GM18520 (cell line): ENCODE results near the gene CHRM5.

ENCODE experiments used
- ATAC-seq: cut with Tn5 transposase; IDR thresholded peaks from one replicate; pipeline ENCODE4 v1.9.1; 2021; ENCODE audit not compliant: unreplicated experiment

CHRM5 gene, protein sequence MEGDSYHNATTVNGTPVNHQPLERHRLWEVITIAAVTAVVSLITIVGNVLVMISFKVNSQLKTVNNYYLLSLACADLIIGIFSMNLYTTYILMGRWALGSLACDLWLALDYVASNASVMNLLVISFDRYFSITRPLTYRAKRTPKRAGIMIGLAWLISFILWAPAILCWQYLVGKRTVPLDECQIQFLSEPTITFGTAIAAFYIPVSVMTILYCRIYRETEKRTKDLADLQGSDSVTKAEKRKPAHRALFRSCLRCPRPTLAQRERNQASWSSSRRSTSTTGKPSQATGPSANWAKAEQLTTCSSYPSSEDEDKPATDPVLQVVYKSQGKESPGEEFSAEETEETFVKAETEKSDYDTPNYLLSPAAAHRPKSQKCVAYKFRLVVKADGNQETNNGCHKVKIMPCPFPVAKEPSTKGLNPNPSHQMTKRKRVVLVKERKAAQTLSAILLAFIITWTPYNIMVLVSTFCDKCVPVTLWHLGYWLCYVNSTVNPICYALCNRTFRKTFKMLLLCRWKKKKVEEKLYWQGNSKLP

DNA sequence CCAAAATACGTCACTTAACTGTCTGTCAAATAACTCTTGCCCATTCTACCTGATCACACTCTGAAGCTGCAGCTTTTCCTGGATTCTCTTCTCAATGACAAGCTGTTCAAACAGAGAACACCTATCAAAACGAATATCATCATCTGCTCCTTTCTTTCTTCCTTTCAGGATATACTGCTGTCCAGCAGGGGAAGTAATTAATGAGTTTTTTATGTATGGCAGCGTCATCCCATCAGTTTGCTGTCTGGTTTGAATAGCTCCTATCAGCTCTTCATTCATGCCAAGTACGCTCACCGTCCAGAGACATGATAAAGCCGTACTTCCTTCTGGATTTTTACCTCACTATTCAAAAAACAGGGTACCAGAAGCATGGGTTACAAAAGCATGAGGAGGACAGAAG is at the start of gene CHRM5:
CHRM5 (plus strand) TSS at position 274 of the 400 bp plus-strand sequence. CDS start 94,221 bp downstream, outside the sequence.
- ATAC-seq = no peak

DNA sequence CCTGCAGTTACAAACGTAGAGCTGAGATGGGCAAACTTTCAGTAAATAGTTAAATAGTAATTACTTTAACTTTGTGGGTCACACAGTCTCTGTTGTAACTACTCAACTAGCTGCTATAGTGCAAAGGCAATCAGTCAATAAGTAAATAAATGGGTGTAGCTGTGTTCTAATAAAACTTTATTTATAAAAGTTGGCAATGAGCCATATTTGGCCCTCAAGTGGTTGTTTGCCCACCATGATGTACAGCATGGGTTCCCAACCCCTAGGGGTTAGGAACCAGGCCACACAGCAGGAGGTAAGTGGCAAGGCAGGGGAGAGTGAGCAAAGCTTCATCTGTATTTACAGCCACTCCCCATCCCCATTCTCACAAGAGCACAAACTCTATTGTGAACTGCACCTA is 44.9 kb upstream of the CHRM5 start:
- ATAC-seq = no peak

DNA sequence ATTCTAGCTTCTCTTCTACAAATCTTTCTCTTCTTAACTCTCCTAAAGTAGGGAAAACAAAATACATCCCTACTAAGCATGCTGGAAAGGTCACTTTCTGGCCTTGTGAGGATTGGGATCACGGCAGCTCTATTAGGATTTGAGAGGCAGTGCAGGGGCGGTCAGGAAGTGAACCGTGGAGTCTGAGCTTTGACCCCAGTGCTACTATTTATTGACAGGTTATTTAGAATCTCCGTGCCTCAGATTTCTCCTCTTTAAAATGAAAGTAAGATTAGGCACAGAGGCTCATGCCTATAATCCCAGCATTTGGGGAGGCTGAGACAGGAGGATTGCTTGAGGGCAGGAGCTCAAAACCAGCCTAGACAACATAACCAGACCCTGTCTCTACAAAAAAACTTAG is 42.0 kb upstream of the CHRM5 start:
- no peak for ATAC-seq

DNA sequence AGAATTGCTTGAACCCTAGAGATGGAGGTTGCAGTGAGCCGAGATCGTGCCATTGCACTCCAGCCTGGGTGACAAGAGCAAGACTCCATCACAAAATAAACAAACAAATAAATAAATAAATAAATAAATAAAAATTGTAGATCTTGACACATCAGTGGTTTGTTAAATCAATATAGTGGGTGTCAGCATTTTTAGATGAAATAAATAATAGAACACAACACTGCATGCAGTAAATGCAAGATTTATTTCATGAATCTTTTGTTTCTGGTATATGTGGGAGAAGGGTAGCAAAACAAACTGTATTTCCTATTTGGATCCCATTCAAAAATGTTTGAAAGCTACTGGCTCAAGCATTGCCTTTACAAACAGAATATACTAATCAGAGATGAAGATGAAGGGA is 35.6 kb upstream of the CHRM5 start:
- no peak for ATAC-seq

DNA sequence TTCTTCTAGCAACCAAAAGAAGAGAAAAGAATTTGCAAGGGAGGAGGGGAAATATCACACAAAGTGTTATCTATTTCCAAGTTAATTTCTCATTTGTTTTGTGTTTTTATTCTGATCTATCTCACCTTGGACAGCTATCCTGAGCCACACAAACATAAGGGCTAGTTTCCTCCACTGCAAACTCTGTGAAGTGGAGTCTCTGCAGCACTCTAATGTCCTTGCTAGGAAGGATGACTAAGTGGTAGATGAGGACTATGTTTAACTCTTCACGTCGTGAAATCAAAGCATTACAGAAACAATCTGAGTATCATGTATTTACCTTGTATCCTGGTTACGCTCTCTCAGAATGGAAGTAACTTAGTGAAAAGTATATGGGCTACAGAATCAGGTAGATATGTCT is 33.9 kb upstream of the CHRM5 start:
- ATAC-seq = no peak

DNA sequence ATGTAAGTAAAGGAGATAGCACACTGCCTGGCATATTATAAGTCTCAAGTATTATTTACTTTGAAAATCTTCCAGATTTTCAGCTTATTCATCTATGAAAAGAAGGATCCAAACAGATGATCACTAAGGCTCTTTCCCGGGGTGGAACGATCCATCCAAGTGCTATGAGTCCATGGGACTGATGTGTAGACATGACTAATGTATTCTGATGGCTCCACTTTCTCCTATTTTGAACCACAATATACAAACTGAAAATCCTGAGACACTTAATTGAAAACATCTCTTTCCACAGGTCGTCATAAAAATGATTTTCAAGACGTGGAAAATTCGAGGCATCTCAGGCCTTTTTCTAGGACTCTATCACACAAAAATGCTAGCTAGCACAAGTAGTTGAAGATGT is 33.4 kb upstream of the CHRM5 start:
- no peak for ATAC-seq

DNA sequence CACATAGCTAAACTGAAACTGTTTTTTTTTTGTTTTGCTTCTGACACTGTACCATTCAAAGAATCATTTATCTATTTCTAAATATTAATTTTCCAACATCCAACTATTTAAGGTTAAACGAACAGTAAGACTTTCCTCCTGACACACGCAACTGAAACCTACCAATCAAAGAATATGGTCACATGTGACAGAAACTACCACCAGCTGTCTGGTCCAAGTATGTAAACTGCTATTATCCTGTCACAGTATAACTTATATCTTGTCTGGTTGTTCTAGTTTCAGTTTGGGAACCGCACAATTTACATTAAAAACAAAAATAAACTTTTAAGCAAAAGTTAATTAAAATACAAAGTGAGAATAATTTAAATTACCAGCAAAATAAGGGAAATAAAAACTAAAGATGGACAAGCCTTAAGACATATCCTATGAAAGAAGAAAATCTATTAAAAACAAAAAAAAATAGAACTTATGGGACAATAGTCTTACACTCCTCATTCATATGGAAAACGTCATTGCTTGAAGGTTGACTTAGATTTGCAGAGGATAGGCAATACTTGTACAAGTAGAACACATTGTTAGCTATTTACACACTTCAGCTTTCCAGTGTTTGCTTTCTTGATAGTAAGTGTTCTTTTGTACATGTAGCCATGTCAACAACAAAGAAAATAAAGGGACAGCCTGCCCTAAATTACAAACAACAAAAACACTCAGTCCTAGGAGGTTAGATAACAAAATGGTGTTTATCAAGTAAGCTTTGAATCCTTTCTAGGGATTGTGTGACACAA is 26.8 kb upstream of the CHRM5 start:
- ATAC-seq = no peak

DNA sequence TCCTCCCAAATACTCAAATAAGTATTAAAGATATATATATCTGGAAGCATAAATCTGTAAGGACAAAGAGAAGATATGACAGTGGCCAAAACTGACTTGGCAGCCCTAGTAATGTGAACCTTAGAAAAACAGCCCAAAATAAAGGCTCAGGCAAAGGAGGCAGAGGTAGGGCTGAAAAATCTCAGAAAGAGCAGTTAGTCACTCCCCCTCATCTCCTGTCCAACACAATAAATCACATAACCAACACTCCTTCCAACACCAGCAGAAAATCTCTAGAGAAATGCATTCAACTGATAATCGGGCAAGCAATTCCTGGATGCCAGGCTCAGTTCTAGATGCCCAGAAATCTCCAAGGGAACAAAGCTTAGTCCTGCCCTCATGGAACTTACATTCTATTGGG is 22.1 kb upstream of the CHRM5 start:
- no peak for ATAC-seq

DNA sequence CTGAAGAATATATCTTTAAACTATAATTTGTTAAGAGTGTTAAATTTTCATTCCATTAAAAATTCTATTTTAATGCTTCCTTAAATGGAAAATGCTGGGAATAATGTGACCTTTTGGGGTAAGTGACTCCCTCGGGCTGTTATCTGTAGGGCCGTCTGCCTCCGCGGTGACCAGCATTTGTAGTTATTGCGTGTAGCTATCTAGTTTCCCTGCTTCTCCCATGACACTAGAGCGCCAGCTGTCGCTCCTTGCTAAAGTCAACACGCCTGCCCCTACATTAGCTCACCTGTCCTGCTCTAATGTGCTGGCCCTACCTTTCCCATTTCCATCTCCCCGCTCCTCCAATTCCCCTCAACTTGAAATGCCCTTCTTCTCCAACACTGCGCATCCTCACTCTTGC is 12.4 kb upstream of the CHRM5 start:
- ATAC-seq = no peak

DNA sequence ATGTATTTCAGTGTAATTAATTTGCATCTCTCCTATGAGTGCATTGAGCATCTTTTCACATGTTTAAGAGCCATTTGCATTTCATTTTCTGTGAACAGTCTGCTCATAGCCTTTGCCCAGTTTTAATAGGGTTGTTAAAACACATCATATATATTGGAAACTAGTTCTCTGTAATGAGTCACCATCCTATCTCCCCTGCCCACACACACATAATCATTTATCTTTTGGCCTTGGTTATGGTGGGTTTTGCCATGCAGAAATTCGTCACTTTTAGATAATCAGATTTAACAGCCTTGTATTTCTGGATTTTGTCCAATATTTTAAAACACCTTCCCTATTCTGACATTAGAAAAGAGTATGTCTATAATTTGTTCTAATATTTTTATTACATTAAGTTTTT is 11.9 kb upstream of the CHRM5 start:
- ATAC-seq = no peak

DNA sequence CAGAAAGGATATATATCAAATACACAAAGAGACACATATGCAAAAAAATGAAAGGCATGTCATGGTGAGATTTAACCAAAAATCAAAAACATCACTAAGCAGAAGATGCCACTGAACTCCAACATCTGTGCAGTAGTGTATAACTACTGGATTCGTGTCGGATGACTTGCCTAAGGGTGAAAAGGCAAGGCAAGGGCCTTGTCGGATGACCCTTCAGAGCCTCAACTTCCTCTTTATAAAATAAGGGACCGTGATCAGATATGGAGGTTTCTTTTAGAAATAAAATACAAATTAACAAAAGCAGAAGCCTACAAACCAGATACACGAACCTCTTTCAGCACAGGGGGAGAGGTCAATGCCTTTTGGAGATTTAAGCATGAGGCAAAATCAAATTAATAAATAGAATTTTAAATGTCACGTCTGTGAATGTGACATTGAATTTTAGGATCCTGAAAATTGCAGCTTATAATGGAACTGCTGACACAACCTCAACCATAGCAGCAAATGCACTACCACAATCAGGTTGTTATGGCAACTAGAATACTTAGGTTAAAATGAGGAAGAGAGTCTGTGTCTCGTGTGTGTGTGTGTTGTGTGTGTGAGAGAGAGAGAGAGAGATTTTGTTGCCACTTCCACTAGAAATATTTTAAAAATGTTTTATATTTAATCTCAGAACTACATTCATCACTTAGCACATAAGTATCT is 8.3 kb upstream of the CHRM5 start:
- no peak for ATAC-seq

DNA sequence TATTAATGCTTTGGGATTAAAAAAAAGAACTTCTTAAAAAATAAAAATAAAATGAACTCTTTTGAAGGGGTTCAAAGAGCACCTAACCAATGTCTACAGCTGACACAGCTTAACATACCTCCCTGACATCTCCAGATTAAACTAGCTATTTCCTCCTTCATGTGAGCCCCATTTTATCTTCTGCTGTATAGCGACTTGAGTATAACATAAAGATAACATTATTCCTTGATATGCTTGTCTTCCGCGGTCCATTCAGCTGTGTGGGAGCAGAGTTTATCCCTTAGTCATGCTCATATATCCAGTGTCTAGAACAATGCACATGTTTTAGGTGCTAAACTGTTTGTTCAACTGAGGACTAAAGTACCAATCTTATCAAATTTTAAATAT is 7.8 kb upstream of the CHRM5 start:
- ATAC-seq = no peak

DNA sequence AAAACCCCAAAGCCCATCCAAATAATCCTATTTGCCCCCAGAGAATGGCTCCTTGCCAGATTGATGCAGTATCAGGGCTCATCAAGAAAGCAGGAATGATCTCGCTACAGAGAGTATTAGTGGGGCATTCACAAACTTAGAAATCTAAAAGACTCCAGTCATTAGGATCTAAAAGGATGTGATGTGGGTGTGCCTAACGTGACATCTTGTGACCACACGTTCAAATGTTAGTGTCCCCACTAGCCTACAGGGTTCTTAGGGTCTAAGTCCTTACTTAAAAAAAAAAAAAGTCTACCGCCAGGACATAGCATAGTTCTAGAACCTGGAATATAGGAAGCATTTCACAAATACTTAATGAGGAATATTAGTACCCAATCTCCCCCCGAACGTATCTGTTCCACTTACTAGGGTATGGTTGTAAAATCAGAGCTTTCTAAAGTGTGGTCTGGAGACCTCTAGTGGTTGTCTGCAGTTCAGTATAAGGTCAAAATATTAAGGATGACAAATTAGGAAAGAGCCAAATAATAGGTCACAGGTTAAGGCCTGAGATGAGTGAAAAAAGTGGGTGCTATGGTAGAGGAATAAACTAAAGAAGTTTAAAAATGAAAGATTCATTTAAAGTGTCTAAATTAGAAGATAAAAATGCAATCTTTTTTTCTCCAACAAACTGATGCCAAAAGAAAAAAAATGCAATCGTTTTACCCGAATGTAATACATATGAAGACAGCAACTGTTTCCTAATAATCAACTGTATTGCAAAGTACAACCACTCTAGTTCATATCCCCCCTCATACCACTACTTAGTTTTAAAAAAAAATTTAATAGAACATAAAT is 4.2 kb upstream of the CHRM5 start:
- ATAC-seq = no peak

DNA sequence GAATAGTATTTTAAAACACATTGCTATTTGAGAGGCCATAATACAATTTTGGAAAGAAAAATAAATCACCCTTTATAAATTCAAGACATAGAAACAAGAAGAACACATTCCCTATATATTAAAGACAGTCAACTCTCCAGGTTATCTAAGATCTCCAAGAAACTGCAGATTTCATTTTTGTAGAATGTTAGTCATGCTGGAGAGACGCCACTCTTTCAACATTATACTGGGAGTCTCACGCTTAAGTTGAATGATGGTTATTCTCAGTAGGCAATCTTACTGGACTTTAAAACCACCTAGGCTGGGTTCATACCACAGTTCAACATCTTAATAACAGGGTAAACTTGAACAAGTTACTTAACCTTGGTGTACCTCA is 3.6 kb upstream of the CHRM5 start:
- no peak for ATAC-seq

DNA sequence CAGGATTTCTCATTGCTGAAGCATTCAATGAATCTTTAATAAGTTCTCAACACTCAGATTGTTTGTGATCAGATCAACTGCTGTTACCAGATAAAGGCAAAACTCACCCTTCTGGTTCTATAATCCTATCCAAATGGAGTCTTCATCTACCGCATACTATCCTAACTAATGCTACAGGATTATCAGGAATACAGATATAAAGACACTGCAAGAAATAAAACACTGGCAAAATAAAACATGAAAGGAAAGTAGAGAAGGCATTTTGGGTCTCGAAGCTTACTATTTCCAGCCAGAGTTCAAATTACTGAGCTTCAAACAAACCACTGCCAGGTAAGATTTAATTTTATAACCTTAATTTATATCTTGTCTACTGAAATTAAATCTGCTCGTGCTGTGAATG is 524 bp downstream of the CHRM5 start:
- no peak for ATAC-seq

DNA sequence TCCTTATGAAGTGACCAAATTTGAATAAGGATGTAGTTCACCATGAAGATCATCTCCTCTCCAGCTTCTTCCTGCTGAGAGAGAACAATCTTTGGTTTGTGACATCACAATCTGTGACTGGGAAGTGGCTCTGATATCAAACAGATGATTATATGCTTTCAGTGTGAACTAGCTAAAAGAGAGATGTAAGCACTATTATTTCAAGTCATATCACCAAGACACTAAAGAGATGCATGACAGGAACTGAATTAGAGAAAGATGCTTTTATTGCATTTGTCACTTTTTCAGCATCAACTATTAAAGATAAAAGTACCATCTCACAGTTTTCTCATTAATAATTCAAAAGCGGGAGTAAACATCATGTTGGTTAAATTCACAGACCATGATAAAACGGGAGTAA is 3.5 kb downstream of the CHRM5 start:
- no peak for ATAC-seq

DNA sequence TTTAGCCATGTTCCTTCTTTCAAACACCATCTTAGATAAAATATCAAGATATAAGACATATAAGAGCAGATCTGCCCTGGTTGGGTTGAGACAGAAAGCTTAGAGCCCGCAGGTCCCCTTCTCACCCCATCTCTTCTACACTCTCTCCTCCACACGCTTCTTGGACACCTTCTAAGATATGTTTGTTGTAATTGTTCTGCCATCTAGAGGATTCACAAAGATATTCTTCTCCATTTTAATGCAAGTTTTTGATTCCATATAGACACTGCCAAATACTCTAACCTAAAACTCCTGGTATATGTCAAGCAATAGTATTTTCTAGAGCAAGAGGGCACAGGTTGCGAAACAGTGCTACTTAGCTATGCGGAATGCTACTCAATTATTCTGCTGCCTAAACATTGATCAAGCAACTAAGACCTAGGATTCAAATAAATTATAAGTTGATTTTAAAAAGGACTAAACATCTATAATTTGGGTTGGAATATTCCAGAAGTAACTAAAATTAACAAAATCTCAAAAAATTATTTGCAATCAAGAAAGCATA is 6.8 kb downstream of the CHRM5 start:
- no peak for ATAC-seq

DNA sequence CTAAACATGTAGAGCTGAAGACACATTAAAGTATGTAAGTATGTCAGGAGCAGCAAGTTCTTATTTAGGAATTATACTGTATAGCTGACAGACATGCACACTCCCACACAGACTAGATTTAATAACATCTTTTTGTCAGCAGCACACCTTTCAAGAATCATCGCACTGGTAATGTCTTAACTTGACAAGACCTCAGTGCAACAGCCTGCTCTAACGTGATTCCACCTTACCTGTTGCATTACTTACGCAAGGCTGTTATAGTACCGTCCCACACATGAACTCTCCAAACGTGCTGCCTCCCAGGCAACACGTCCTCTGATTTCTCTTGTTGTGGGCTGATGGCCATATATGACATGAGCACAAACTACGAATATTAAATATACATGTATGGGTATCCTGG is 11.9 kb downstream of the CHRM5 start:
- no peak for ATAC-seq

DNA sequence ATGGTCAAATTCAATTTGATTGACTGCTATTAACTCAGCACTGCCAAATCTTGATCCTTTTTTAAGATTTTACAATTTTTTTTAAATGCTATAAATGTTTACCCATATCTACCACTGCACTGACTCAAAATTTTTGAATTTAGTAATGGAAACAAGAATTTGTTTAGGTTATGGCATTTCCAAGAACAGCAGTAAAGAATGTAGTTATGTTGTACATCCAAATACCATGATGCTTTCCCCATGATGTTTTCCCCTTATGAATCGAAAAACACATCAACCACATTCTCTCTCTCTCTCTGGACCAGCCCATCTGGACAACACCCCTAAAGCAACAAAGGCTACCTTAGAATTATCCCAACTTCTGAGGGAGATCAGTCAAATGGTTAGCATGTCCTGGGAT is 14.2 kb downstream of the CHRM5 start:
- ATAC-seq = no peak

DNA sequence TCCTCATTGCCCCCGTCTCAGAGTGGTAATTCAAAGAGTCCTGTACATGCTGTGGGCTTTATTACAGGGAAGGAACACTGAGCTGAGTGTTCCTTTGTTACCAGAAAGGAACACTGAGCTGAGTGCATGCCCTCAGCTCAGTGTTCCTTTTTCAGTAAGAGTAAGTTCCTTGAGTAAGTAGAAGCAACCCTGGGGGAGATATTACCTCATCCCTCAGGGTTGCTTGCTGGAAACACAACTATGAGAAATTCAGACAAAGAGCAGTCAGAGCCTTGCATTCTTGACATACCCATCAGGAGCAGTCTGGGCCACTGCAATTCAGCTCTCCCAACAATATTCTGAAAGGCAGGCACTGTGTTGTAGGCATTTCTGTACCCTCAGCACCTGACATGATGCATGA is 17.0 kb downstream of the CHRM5 start:
- ATAC-seq = no peak

DNA sequence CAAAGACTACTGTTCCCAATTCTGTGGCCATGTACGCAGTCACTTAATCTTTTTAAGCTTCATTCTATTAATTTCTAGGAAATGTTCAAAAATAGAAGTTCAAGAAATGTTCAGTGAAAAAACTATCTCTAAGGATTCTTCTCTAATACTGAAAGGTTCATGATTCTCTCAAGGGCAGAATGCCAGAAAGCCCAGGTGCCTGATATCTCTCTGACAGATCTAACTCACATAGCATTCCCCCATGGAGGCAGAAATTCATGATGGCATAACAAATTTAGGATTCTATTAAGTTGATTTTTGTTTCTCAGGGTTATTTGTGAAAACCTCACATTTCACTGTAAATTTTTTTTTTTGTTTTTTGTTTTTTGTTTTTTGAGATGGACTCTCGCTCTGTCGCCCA is 17.5 kb downstream of the CHRM5 start:
- no peak for ATAC-seq
